HG03025 (cell line): ENCODE measurements around the gene NFYA.

Experiments
- ATAC-seq: cut with Tn5 transposase; IDR thresholded peaks from one replicate; pipeline ENCODE4 v1.9.1; 2021; ENCODE audit warnings: mild to moderate bottlenecking, moderate library complexity; ENCODE audit not compliant: unreplicated experiment, low FRiP score

NFYA gene

GRCh38 chr6:41071923-41072835 is 595 bp upstream of the NFYA start, which contains the start of gene OARD1:
Gene OARD1 (minus strand): TSS chr6:41072356. CDS start chr6:41071634, 722 bp downstream.
- ATAC-seq, result peak; percentile 56

- ATAC-seq, result peak; percentile 22
These were observed 611 bp downstream of the NFYA start for GRCh38 chr6:41073203-41073967.

- no peak for ATAC-seq
These were observed 1.4 kb downstream of the NFYA start for GRCh38 chr6:41073968-41074691.

DNA sequence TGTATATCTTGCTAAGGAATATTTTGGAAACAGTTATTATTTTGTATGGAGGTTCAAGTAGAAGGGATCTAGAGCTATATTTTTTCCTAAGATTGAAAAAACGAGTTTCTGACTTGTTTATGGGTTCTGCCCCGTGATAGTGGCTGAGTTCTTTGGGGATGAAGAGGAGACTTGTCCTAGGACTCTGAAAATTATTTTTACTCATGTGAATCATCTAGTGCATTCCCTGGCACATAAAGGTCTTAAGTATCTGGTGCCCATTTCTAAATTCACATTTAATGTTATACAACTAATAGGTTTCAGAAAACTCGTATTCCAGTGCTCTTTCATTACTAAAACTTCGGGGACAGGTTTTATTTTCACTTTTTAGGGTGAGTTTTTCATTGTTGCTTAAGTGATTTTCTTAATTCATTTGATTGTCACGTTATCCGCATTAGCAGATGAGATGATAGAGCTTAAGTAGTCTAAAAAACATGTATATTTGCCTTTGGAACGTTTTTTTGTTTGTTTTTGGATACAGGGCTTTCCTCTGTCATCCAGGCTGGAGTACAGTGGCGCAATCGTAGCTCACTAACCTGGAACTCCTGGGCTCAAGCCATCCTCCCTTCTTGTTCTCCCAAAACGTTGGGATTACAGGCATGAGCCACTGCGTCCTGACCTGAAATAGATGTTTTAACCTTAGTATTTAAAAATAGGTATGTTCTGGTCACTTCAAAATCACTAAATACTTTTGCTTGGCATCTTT is 2.1 kb downstream of the NFYA start:
- ATAC-seq, result no peak

- no peak for ATAC-seq
These were observed 3.2 kb downstream of the NFYA start for GRCh38 chr6:41075651-41076626.

DNA sequence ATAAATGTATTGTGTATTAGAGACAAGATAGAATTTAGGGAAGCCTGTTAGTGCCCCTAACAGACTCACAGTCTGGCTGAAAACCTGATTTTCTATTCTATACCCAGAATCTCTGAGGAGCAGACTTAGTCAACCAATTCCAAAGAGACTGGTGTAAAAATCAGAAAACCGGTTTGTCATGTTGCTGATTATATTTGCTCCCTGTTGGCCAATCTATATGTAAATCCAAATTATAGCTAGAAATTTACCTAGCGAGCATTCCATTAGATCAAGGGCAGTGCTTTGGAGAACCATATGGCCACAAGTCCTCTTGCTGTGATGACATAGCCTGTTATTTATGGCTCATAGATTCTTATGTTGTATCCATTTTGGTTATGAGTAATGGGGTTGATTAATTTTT is 4.8 kb downstream of the NFYA start:
- no peak for ATAC-seq

DNA sequence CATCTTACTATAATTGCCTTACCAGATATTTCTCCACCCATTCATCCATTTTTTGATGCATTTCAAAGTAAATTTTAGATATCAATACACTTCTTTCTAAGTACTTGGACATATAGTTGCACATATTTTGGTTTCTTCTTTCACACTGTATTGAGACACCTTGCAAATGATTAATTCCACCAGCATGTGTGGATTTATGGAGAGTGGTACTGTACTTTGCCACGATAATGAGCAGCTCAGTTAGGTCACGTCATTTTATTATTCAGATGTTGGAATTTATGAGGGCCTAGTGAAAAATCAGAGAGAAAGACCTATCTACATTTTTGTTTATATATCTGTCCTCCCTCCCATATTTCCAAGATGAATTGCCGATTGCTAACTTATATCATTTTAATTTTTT is 5.3 kb downstream of the NFYA start:
- no peak for ATAC-seq

- no peak for ATAC-seq
These were observed 6.3 kb downstream of the NFYA start for GRCh38 chr6:41079080-41079479.

DNA sequence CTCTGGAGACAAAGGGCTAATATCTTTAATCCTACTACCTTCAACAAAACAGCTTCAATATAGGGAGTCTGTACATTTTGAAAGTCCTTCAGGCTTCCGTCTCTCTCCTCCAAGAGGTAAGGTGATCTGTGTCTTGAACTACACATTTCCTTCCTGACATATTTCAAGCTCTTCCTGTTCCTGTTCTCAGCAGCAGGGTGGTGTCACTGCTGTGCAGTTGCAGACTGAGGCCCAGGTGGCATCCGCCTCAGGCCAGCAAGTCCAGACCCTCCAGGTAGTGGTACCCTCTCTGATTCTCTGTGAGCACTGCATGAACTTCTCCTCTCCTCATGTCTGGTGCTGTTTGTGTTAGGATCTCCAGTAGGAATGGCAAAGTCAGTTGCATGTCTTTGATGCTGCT is 7.8 kb downstream of the NFYA start:
- no peak for ATAC-seq

GRCh38 chr6:41083072-41083471 is 10.3 kb downstream of the NFYA start:
- no peak for ATAC-seq

- ATAC-seq, result no peak
These were observed 12.4 kb downstream of the NFYA start for GRCh38 chr6:41085182-41085581.

GRCh38 chr6:41088451-41088850 is 15.7 kb downstream of the NFYA start:
- ATAC-seq, result no peak

GRCh38 chr6:41090841-41091761 is 18.3 kb downstream of the NFYA start:
- ATAC-seq, result no peak

DNA sequence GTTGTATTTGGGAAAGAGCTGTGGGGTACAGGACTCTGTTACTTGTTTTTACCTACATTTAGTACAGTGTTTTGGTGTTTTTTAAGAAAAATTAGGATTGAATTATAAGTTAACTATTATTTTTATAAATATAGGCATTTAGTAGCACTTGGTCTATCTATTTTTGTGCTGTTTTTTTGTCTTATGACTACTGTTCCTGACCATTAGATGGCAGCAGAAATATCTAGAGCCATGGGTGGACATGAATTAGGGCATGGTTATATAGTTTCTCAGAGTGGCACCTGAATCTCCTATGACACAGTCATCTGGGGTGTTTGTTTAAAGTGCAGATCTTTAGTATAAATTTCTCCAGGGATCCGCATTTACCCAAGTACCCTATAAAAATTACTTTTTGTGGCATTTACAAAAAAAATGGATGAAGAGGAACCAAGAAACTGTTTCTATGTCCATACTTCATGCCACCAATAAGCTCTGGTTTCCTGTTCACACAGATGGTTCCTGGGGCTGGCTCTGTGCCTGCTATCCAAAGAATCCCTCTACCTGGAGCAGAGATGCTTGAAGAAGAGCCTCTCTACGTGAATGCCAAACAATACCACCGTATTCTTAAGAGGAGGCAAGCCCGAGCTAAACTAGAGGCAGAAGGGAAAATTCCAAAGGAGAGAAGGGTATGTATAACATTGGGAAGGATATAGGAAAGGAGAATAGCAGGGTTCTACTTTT is 19.8 kb downstream of the NFYA start:
- no peak for ATAC-seq

GRCh38 chr6:41093729-41094128 is 21.0 kb downstream of the NFYA start:
- no peak for ATAC-seq

- ATAC-seq, result no peak
These were observed 24.8 kb downstream of the NFYA start for GRCh38 chr6:41097467-41098090.

GRCh38 chr6:41098366-41098765 is 25.6 kb downstream of the NFYA start:
- no peak for ATAC-seq
